PC-3 (cell line): Measurements from ENCODE around the gene RAD9A. TPM values are rescaled to one million over a fixed set of nuclear protein-coding genes. Genes with fewer than 3 reads are reported as not detected.

ENCODE experiments used
- ATAC-seq: fragments of 200-7000 bp; cut with Tn5 transposase; 2 replicates; pipeline ENCODE4 v1.9.1; 2020; ENCODE audit warnings: mild to moderate bottlenecking, moderate library complexity
- BruUV-seq: library from RNA; stranded (reverse); fragments of 400-500 nt; replicated peaks from 2 replicates; lab custom pipeline; 2021; lab: Mats Ljungman, UMichigan
- CTCF ChIA-PET: fragments of 300-600 bp; sonication (Branson Sonifier 250); formaldehyde crosslinking; loops from one replicate; lab custom pipeline; 2022; ENCODE audit warnings: antibody characterized with exemption; lab: Charles Lee
- POLR2A ChIA-PET: fragments of 300-600 bp; sonication (Branson Sonifier 250); formaldehyde crosslinking; loops from one replicate; lab custom pipeline; 2022; ENCODE audit warnings: antibody characterized with exemption; ENCODE audit not compliant: unreplicated experiment; lab: Charles Lee
- DNase-seq: peaks from one replicate; pipeline ENCODE4 v3.0.0-alpha.2; 2015
- H2AFZ ChIP-seq: fragments of 300-600 bp; sonication (generic); 2 replicates; pipeline ENCODE4 v1.6.0; 2016; ENCODE audit warnings: antibody characterized with exemption, low read length
- H3F3A ChIP-seq: fragments of 300-600 bp; sonication (generic); one replicate; pipeline ENCODE4 v1.6.0; 2017; ENCODE audit warnings: antibody characterized with exemption, low read length, control low read depth, mild to moderate bottlenecking; ENCODE audit not compliant: unreplicated experiment
- H3K27ac ChIP-seq: fragments of 300-600 bp; sonication (generic); 2 replicates; pipeline ENCODE4 v1.5.1; 2016; ENCODE audit warnings: mild to moderate bottlenecking, low read length
- H3K27me3 ChIP-seq: fragments of 300-600 bp; sonication (generic); 2 replicates; pipeline ENCODE4 v1.6.1; 2016; ENCODE audit warnings: low read length, mixed read lengths
- H3K36me3 ChIP-seq: fragments of 300-600 bp; sonication (generic); 2 replicates; pipeline ENCODE4 v1.6.1; 2016; ENCODE audit warnings: low read depth, mixed run types, low read length, mixed read lengths
- H3K4me1 ChIP-seq: fragments of 300-600 bp; sonication (generic); 2 replicates; pipeline ENCODE4 v1.5.1; 2016; ENCODE audit warnings: low read length; ENCODE audit not compliant: insufficient read depth
- H3K4me2 ChIP-seq: fragments of 300-600 bp; sonication (generic); 2 replicates; pipeline ENCODE4 v1.6.0; 2016; ENCODE audit warnings: low read length
- H3K4me3 ChIP-seq: fragments of 300-600 bp; sonication (generic); 2 replicates; pipeline ENCODE4 v1.5.1; 2016; ENCODE audit warnings: mild to moderate bottlenecking, low read length, mixed read lengths
- H3K79me2 ChIP-seq: fragments of 300-600 bp; sonication (generic); 2 replicates; pipeline ENCODE4 v1.6.1; 2017; ENCODE audit warnings: low read length, mixed read lengths
- H3K9ac ChIP-seq: fragments of 300-600 bp; sonication (generic); 2 replicates; pipeline ENCODE4 v1.6.0; 2016; ENCODE audit warnings: mild to moderate bottlenecking, low read length
- H3K9me2 ChIP-seq: fragments of 300-600 bp; sonication (generic); replicated peaks from 2 replicates; pipeline ENCODE4 v1.6.1; 2016; ENCODE audit warnings: mixed run types, low read length, mixed read lengths
- H3K9me3 ChIP-seq: fragments of 300-600 bp; sonication (generic); 2 replicates; pipeline ENCODE4 v1.6.1; 2016; ENCODE audit warnings: low read length, mixed read lengths
- H4K20me1 ChIP-seq: fragments of 300-600 bp; sonication (generic); 2 replicates; pipeline ENCODE4 v1.6.1; 2016; ENCODE audit warnings: low read length, mixed read lengths
- EZH2 ChIP-seq: fragments of 300-600 bp; sonication (generic); IDR thresholded peaks from one replicate; pipeline ENCODE4 v1.6.1; 2017; ENCODE audit warnings: antibody characterized with exemption, mild to moderate bottlenecking, low read length; ENCODE audit not compliant: unreplicated experiment
- EZH2phosphoT487 ChIP-seq: fragments of 300-600 bp; sonication (generic); IDR thresholded peaks from 2 replicates; pipeline ENCODE4 v1.6.1; 2018; ENCODE audit warnings: mild to moderate bottlenecking, antibody characterized with exemption, low read length, borderline replicate concordance
- intact Hi-C: fragments of 100-400 bp; cut with micrococcal nuclease; formaldehyde crosslinking; loops from 2 replicates; pipeline ENCODE4 v1.9.0; 2023
- total RNA-seq: library from RNA; depleted of rRNA; stranded (reverse); fragments of >200 nt; gene quantifications from 2 replicates; pipeline ENCODE4 v1.2.3, GENCODE V29; 2014
- TF ChIP-seq, protein P1 (sequence below): fragments of 300-600 bp; sonication (generic); conservative IDR thresholded peaks from 2 replicates; pipeline ENCODE4 v1.5.1; 2017; ENCODE audit warnings: antibody characterized with exemption, low read depth, mild to moderate bottlenecking, low read length

Gene RAD9A
- total RNA-seq, 1 experiment from 2014 or later: 45.5 TPM

- H3K27ac ChIP-seq: no peak overlapping the region
- no TSS peak for BruUV-seq
- peaks cover 6% of the 10 kb centered on the region for H3K4me1 ChIP-seq
- ChIA-PET CTCF (no interaction called here), POLR2A (no interaction called here)
- H3K27me3 ChIP-seq: no peaks in the 10 kb centered on the region
- intact Hi-C loops: no loop called here
- H3K9ac ChIP-seq: no peak overlapping the region
- no peak overlapping the region for H3K4me3 ChIP-seq
- H2AFZ ChIP-seq: no peak overlapping the region
- ATAC-seq (no peak), DNase-seq (no peak)
- no peak overlapping the region for H3K4me2 ChIP-seq
- H3K36me3 ChIP-seq: peaks cover 37% of the 10 kb centered on the region; the same call in 1 of the 2 replicates
- peaks cover 63% of the 10 kb centered on the region for H3K79me2 ChIP-seq
- no peak for TF ChIP-seq EZH2
- TF ChIP-seq EZH2phosphoT487: no peak
- TF ChIP-seq, protein P1, sequence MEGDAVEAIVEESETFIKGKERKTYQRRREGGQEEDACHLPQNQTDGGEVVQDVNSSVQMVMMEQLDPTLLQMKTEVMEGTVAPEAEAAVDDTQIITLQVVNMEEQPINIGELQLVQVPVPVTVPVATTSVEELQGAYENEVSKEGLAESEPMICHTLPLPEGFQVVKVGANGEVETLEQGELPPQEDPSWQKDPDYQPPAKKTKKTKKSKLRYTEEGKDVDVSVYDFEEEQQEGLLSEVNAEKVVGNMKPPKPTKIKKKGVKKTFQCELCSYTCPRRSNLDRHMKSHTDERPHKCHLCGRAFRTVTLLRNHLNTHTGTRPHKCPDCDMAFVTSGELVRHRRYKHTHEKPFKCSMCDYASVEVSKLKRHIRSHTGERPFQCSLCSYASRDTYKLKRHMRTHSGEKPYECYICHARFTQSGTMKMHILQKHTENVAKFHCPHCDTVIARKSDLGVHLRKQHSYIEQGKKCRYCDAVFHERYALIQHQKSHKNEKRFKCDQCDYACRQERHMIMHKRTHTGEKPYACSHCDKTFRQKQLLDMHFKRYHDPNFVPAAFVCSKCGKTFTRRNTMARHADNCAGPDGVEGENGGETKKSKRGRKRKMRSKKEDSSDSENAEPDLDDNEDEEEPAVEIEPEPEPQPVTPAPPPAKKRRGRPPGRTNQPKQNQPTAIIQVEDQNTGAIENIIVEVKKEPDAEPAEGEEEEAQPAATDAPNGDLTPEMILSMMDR: no peak
- peaks cover 5% of the 10 kb centered on the region for H3F3A ChIP-seq
- peaks cover 50% of the 10 kb centered on the region for H4K20me1 ChIP-seq
- no peaks in the 10 kb centered on the region for H3K9me2 ChIP-seq
- no peaks in the 10 kb centered on the region for H3K9me3 ChIP-seq
These were observed 25.9 kb upstream of the RAD9A start for GRCh38 chr11:67365736-67366444.

DNA sequence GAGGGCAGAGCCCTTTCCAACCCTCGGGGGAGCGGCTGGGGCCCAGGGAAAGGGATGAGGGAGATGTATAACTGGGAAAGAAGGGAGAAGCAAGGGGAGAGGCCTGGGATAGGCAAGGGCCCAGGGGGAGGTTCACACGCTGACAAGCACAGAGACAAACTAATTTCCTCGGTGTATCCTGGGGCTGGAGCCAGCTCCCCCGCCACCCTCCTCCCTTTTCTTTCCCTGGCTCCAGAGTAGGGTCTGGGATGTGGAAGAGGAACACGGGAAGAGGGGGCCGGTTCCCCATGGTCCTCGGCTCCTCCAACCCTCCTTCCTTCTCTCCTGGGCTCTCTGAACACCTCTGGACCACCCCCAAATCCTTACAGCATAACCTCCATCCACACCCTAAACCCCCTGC lies 25.2 kb upstream of the RAD9A start:
- no peak overlapping the region for H3K27ac ChIP-seq
- CTCF ChIA-PET: no interaction called here
- peaks cover 5% of the 10 kb centered on the region for H3F3A ChIP-seq
- no peaks in the 10 kb centered on the region for H3K9me2 ChIP-seq
- no TSS peak for BruUV-seq
- intact Hi-C loops: no loop called here
- no peak overlapping the region for H3K4me3 ChIP-seq
- POLR2A ChIA-PET: no interaction called here
- no peak for TF ChIP-seq EZH2
- TF ChIP-seq, protein P1: no peak
- TF ChIP-seq EZH2phosphoT487: no peak
- peaks cover 42% of the 10 kb centered on the region; the same call in 1 of the 2 replicates for H3K36me3 ChIP-seq
- H3K4me1 ChIP-seq: peaks cover 12% of the 10 kb centered on the region
- H3K9me3 ChIP-seq: no peaks in the 10 kb centered on the region
- no peaks in the 10 kb centered on the region for H3K27me3 ChIP-seq
- no peak overlapping the region for H2AFZ ChIP-seq
- H3K9ac ChIP-seq: no peak overlapping the region
- peaks cover 56% of the 10 kb centered on the region for H4K20me1 ChIP-seq
- DNase-seq: no peak
- no peak for ATAC-seq
- no peak overlapping the region for H3K4me2 ChIP-seq
- peaks cover 70% of the 10 kb centered on the region for H3K79me2 ChIP-seq
